ENCODE measurements around the gene NEURL4.

NEURL4 gene

DNA sequence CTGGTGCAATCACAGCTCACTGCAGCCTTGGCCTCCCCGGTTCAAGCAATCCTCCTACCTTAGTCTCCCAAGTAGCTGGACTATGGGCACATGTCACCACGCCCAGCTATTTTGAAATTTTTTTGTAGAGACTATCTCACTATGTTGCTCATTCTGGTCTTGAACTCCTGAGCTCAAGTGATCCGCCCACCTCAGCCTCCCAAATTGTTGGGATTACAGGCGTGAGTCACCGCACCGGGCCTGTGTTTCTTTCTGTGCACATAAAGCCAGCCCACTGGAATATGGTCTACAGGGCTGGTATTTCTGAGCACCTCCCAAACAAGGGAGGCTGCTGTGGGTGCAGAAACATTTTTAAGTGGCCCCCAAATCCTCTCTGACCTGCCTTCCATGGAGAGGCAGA lies 34.2 kb upstream of the NEURL4 start:
- Histone ChIP-seq H3K27ac (replicated peaks) (no peak overlapping the region), H3K27me3 (ENCODE audit: insufficient read depth, poor library complexity, severe bottlenecking) (no peaks in the 10 kb centered on the region), H3K4me3 (replicated peaks; ENCODE audit: insufficient read depth, low read length) (no peak overlapping the region)
- no peak for DNase-seq (ENCODE audit: low read depth in 1 of 2, low spot score in 1 of 2)
- TF ChIP-seq, protein P1, sequence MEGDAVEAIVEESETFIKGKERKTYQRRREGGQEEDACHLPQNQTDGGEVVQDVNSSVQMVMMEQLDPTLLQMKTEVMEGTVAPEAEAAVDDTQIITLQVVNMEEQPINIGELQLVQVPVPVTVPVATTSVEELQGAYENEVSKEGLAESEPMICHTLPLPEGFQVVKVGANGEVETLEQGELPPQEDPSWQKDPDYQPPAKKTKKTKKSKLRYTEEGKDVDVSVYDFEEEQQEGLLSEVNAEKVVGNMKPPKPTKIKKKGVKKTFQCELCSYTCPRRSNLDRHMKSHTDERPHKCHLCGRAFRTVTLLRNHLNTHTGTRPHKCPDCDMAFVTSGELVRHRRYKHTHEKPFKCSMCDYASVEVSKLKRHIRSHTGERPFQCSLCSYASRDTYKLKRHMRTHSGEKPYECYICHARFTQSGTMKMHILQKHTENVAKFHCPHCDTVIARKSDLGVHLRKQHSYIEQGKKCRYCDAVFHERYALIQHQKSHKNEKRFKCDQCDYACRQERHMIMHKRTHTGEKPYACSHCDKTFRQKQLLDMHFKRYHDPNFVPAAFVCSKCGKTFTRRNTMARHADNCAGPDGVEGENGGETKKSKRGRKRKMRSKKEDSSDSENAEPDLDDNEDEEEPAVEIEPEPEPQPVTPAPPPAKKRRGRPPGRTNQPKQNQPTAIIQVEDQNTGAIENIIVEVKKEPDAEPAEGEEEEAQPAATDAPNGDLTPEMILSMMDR (IDR thresholded peaks at IDR 0.05; ENCODE audit: insufficient read depth, low read length) = no peak
- TF ChIP-seq POLR2AphosphoS5 (IDR thresholded peaks at IDR 0.05; ENCODE audit: low read depth) (no peak), SPI1 (IDR thresholded peaks at IDR 0.05; ENCODE audit: borderline replicate concordance, low read depth) (no peak), GABPA (IDR thresholded peaks at IDR 0.05; ENCODE audit: low read depth) (no peak)
- TF ChIP-seq, protein P2, sequence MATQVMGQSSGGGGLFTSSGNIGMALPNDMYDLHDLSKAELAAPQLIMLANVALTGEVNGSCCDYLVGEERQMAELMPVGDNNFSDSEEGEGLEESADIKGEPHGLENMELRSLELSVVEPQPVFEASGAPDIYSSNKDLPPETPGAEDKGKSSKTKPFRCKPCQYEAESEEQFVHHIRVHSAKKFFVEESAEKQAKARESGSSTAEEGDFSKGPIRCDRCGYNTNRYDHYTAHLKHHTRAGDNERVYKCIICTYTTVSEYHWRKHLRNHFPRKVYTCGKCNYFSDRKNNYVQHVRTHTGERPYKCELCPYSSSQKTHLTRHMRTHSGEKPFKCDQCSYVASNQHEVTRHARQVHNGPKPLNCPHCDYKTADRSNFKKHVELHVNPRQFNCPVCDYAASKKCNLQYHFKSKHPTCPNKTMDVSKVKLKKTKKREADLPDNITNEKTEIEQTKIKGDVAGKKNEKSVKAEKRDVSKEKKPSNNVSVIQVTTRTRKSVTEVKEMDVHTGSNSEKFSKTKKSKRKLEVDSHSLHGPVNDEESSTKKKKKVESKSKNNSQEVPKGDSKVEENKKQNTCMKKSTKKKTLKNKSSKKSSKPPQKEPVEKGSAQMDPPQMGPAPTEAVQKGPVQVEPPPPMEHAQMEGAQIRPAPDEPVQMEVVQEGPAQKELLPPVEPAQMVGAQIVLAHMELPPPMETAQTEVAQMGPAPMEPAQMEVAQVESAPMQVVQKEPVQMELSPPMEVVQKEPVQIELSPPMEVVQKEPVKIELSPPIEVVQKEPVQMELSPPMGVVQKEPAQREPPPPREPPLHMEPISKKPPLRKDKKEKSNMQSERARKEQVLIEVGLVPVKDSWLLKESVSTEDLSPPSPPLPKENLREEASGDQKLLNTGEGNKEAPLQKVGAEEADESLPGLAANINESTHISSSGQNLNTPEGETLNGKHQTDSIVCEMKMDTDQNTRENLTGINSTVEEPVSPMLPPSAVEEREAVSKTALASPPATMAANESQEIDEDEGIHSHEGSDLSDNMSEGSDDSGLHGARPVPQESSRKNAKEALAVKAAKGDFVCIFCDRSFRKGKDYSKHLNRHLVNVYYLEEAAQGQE (IDR thresholded peaks at IDR 0.05; ENCODE audit: insufficient replicate concordance, low read depth) = no peak

DNA sequence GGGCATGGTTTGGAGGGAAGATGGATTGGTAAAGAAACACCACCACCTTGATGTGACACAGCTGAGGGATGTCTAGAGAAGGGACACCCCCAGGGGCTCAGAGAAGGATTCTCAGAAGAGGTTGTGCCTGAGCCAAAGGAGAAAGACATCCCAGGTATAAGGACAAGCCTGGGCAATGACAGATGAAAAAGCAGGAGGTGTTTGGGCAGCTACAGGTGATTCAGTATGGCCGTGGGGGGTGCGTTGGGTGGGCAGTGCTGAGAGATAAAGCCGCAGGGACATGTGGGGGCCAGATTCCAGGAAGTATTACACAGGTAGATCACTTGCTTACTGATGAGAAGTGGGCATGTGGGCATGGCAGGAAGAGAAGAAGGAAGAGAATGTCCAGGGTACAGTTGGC lies 32.8 kb upstream of the NEURL4 start:
- H3K4me3 ChIP-seq (replicated peaks; ENCODE audit: insufficient read depth, low read length) = no peak overlapping the region
- H3K27me3 ChIP-seq (ENCODE audit: insufficient read depth, poor library complexity, severe bottlenecking) = no peaks in the 10 kb centered on the region
- DNase-seq (ENCODE audit: low read depth in 1 of 2, low spot score in 1 of 2) = no peak
- no peak for TF ChIP-seq POLR2AphosphoS5 (IDR thresholded peaks at IDR 0.05; ENCODE audit: low read depth)
- TF ChIP-seq GABPA (IDR thresholded peaks at IDR 0.05; ENCODE audit: low read depth) = no peak
- TF ChIP-seq, protein P1 (IDR thresholded peaks at IDR 0.05; ENCODE audit: insufficient read depth, low read length) = no peak
- no peak for TF ChIP-seq SPI1 (IDR thresholded peaks at IDR 0.05; ENCODE audit: borderline replicate concordance, low read depth)
- TF ChIP-seq, protein P2 (IDR thresholded peaks at IDR 0.05; ENCODE audit: insufficient replicate concordance, low read depth) = no peak
- no peak overlapping the region for H3K27ac ChIP-seq (replicated peaks)

DNA sequence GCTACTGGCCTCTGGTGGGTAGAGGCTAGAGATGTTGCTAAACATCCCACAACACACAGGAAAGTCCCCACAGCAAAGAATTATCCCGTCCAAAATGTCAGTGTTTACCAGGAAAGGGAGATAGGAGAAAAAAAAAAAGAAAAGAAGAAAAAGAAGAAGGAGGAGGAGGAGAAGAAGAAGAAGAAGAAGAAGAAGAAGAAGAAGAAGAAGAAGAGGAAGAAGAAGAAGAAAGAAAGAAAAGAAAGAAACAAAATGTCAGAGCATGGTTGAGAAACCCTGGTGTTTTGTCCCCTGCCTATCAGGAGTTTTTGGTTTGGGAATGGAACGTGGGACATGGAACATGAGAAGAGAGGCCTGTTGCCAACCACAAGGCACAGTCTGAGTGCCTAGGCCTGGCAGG lies 28.2 kb upstream of the NEURL4 start:
- TF ChIP-seq, protein P1 (IDR thresholded peaks at IDR 0.05; ENCODE audit: insufficient read depth, low read length) = no peak
- TF ChIP-seq, protein P2 (IDR thresholded peaks at IDR 0.05; ENCODE audit: insufficient replicate concordance, low read depth) = no peak
- no peak for TF ChIP-seq SPI1 (IDR thresholded peaks at IDR 0.05; ENCODE audit: borderline replicate concordance, low read depth)
- no peak for TF ChIP-seq GABPA (IDR thresholded peaks at IDR 0.05; ENCODE audit: low read depth)
- no peak for TF ChIP-seq POLR2AphosphoS5 (IDR thresholded peaks at IDR 0.05; ENCODE audit: low read depth)
- H3K4me3 ChIP-seq (replicated peaks; ENCODE audit: insufficient read depth, low read length) = no peak overlapping the region

More for the DNA sequence above, 28.2 kb upstream of the NEURL4 start:
- H3K27me3 ChIP-seq (ENCODE audit: insufficient read depth, poor library complexity, severe bottlenecking) = no peaks in the 10 kb centered on the region
- no peak overlapping the region for H3K27ac ChIP-seq (replicated peaks)
- DNase-seq (ENCODE audit: low read depth in 1 of 2, low spot score in 1 of 2) = no peak

All from HL-60 (cell line).